Measurements from ENCODE around the gene TMEM51.

TMEM51 gene

DNA sequence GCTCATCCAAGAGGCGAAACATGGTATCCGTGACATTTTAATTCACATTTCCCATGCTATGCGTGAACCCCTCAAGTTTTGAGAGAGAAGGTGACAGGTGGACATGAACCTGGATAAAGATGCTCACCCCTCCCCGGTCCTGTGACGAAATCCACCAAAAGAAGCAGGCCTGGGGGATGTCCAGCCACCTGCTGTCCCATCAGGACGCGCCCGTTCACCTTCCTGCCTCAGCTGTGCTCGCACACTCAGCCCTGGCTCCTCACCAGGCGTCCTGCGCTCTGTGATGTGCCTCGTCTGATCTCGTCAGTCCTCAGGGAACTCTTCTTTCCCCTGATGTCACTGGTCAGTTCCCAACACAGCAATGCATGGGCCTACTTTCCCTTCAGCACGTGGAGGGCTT, 103.8 kb downstream of the TMEM51 start:
- Histone ChIP-seq H3K27me3 (ENCODE audit: control insufficient read depth, low read length) (peaks cover 21% of the 10 kb centered on the region), H3K4me1 (ENCODE audit: control insufficient read depth, low read length) (peaks cover 3% of the 10 kb centered on the region), H3K9me2 (replicated peaks; ENCODE audit: control insufficient read depth, low read length) (no peaks in the 10 kb centered on the region), H3F3A (ENCODE audit: control insufficient read depth, insufficient read depth) (no peaks in the 10 kb centered on the region), H3K9me3 (ENCODE audit: control insufficient read depth, insufficient read depth, low read length) (no peaks in the 10 kb centered on the region), H4K20me1 (ENCODE audit: control insufficient read depth, insufficient read depth, low read depth, low read length) (no peaks in the 10 kb centered on the region), H3K79me2 (ENCODE audit: control insufficient read depth, low read length) (no peaks in the 10 kb centered on the region), H3K4me2 (ENCODE audit: low read length) (no peak overlapping the region), H3K36me3 (ENCODE audit: control insufficient read depth, low read length) (no peaks in the 10 kb centered on the region), H3K27ac (ENCODE audit: low read depth, low read length) (no peak overlapping the region), H3K4me3 (ENCODE audit: low read length) (no peak overlapping the region)
- TF ChIP-seq, protein P1, sequence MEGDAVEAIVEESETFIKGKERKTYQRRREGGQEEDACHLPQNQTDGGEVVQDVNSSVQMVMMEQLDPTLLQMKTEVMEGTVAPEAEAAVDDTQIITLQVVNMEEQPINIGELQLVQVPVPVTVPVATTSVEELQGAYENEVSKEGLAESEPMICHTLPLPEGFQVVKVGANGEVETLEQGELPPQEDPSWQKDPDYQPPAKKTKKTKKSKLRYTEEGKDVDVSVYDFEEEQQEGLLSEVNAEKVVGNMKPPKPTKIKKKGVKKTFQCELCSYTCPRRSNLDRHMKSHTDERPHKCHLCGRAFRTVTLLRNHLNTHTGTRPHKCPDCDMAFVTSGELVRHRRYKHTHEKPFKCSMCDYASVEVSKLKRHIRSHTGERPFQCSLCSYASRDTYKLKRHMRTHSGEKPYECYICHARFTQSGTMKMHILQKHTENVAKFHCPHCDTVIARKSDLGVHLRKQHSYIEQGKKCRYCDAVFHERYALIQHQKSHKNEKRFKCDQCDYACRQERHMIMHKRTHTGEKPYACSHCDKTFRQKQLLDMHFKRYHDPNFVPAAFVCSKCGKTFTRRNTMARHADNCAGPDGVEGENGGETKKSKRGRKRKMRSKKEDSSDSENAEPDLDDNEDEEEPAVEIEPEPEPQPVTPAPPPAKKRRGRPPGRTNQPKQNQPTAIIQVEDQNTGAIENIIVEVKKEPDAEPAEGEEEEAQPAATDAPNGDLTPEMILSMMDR (IDR thresholded peaks at IDR 0.05; ENCODE audit: low read depth, low read length, poor library complexity, severe bottlenecking): no peak
- no peak for TF ChIP-seq EZH2phosphoT487 (IDR thresholded peaks at IDR 0.05; ENCODE audit: borderline replicate concordance, low read length)

DNA sequence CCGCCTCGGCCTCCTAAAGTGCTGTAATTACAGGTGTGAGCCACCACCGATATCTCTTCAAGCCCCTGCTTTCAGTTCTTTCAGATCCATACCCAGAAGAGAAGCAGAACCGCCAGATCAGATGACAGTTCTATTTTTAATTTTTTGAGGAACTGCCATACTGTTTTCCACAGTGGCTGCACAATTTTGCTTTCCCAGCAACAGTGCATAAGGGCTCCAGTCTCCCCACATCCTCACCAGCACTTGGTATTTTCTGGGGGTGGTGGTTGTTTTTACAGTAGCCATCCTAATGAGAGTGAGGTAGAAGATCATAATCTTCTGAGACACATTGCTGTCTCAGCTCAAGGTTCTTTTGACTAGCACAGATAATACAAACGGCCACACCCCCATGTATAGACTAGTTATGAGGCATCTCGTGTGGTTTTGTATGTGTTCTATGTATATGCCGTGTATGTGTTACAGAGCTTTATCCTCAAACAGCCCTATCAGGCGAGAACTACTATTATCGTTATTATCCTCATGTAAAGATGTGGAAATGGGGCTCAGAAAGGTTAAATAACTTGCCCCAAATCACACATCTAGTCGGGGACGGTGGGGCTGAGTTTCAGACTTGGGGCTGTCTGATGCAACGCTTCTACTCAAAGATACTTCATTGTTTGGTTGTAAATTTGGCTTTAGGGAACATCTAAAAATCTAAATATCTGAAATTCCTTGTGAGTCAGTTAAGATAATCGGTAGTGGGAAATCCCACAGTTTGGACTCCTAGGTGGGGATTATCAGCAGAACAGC, 105.5 kb downstream of the TMEM51 start:
- Histone ChIP-seq H3K9me2 (replicated peaks; ENCODE audit: control insufficient read depth, low read length) (no peaks in the 10 kb centered on the region), H3K27me3 (ENCODE audit: control insufficient read depth, low read length) (peaks cover 16% of the 10 kb centered on the region; the same call in 1 of the 2 replicates), H3K4me1 (ENCODE audit: control insufficient read depth, low read length) (no peaks in the 10 kb centered on the region), H3F3A (ENCODE audit: control insufficient read depth, insufficient read depth) (no peaks in the 10 kb centered on the region), H3K4me2 (ENCODE audit: low read length) (no peak overlapping the region), H3K27ac (ENCODE audit: low read depth, low read length) (no peak overlapping the region), H4K20me1 (ENCODE audit: control insufficient read depth, insufficient read depth, low read depth, low read length) (no peaks in the 10 kb centered on the region), H3K36me3 (ENCODE audit: control insufficient read depth, low read length) (no peaks in the 10 kb centered on the region), H3K9me3 (ENCODE audit: control insufficient read depth, insufficient read depth, low read length) (no peaks in the 10 kb centered on the region), H3K79me2 (ENCODE audit: control insufficient read depth, low read length) (no peaks in the 10 kb centered on the region), H3K4me3 (ENCODE audit: low read length) (no peak overlapping the region)
- no peak for TF ChIP-seq EZH2phosphoT487 (IDR thresholded peaks at IDR 0.05; ENCODE audit: borderline replicate concordance, low read length)
- TF ChIP-seq, protein P1 (IDR thresholded peaks at IDR 0.05; ENCODE audit: low read depth, low read length, poor library complexity, severe bottlenecking): no peak

DNA sequence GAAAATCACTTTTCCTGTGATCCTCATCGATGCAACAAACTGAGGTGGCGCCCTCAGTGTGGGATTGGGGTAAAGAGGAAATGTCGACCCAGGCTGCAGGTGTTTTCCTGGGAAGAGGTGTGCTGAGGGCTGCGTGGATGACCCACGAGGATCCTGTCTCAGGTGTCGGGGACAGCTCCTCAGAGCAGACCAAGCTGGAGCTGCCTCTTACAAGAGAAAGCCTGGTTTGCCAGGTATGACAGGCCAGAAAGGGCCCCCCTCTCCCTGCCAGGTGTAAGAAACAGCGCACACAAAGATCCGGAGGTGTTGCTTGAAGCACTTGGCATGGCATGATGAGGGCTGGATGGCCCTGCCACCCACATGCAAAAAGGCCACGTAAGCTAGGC, 106.1 kb downstream of the TMEM51 start:
- no peak overlapping the region for H3K4me3 ChIP-seq (ENCODE audit: low read length)
- no peaks in the 10 kb centered on the region for H3K9me3 ChIP-seq (ENCODE audit: control insufficient read depth, insufficient read depth, low read length)
- no peak overlapping the region for H3K4me2 ChIP-seq (ENCODE audit: low read length)
- H4K20me1 ChIP-seq (ENCODE audit: control insufficient read depth, insufficient read depth, low read depth, low read length): no peaks in the 10 kb centered on the region
- H3K27ac ChIP-seq (ENCODE audit: low read depth, low read length): no peak overlapping the region
- TF ChIP-seq EZH2phosphoT487 (IDR thresholded peaks at IDR 0.05; ENCODE audit: borderline replicate concordance, low read length): no peak
- TF ChIP-seq, protein P1 (IDR thresholded peaks at IDR 0.05; ENCODE audit: low read depth, low read length, poor library complexity, severe bottlenecking): no peak
- no peaks in the 10 kb centered on the region for H3F3A ChIP-seq (ENCODE audit: control insufficient read depth, insufficient read depth)
- no peaks in the 10 kb centered on the region for H3K9me2 ChIP-seq (replicated peaks; ENCODE audit: control insufficient read depth, low read length)
- H3K36me3 ChIP-seq (ENCODE audit: control insufficient read depth, low read length): no peaks in the 10 kb centered on the region
- H3K4me1 ChIP-seq (ENCODE audit: control insufficient read depth, low read length): no peaks in the 10 kb centered on the region
- no peaks in the 10 kb centered on the region for H3K79me2 ChIP-seq (ENCODE audit: control insufficient read depth, low read length)
- peaks cover 10% of the 10 kb centered on the region; the same call in 1 of the 2 replicates for H3K27me3 ChIP-seq (ENCODE audit: control insufficient read depth, low read length)

Measured in DOHH2 (cell line).